Endodermal cell (in vitro differentiated cells): ENCODE data around the gene AFTPH. TPM values are rescaled to one million over a fixed set of nuclear protein-coding genes. Genes with fewer than 3 reads are reported as not detected.

Experiments used
- DNase-seq: peaks from one replicate; pipeline ENCODE4 v3.0.0-alpha.2; 2017
- H3K27ac ChIP-seq: 2 replicates; pipeline ENCODE4 v1.5.1; 2013; ENCODE audit warnings: mild to moderate bottlenecking, low read depth, low read length, moderate library complexity
- H3K27me3 ChIP-seq: 2 replicates; pipeline ENCODE4 v1.6.1; 2013; ENCODE audit warnings: mild to moderate bottlenecking, low read length, moderate library complexity; ENCODE audit not compliant: insufficient read depth, control insufficient read depth, poor library complexity, severe bottlenecking
- H3K36me3 ChIP-seq: 2 replicates; pipeline ENCODE4 v1.7.0; 2013; ENCODE audit warnings: mild to moderate bottlenecking, low read length, moderate library complexity; ENCODE audit not compliant: control insufficient read depth, insufficient read depth
- H3K4me1 ChIP-seq: one replicate; pipeline ENCODE4 v1.7.0; 2013; ENCODE audit warnings: low read length; ENCODE audit not compliant: control insufficient read depth, insufficient read depth
- H3K4me3 ChIP-seq: 2 replicates; pipeline ENCODE4 v1.5.1; 2013; ENCODE audit warnings: mild to moderate bottlenecking, low read length, moderate library complexity
- H3K9ac ChIP-seq: 2 replicates; pipeline ENCODE4 v1.6.1; 2013; ENCODE audit warnings: mild to moderate bottlenecking, low read length, moderate library complexity; ENCODE audit not compliant: poor library complexity, severe bottlenecking; ENCODE audit errors: extremely low read depth
- H3K9me3 ChIP-seq: 2 replicates; pipeline ENCODE4 v1.6.1; 2013; ENCODE audit warnings: mild to moderate bottlenecking, low read length, moderate library complexity; ENCODE audit not compliant: control insufficient read depth
- H3K27ac Mint-ChIP-seq: 2 replicates; pipeline ENCODE4 v1.8.0; 2020; ENCODE audit warnings: mixed read lengths
- H3K27me3 Mint-ChIP-seq: 2 replicates; pipeline ENCODE4 v1.8.0; 2021; ENCODE audit warnings: mild to moderate bottlenecking, mixed read lengths; ENCODE audit not compliant: insufficient read depth
- H3K36me3 Mint-ChIP-seq: 2 replicates; pipeline ENCODE4 v1.8.0; 2020; ENCODE audit warnings: low read depth, mixed read lengths
- H3K4me1 Mint-ChIP-seq: 2 replicates; pipeline ENCODE4 v1.8.0; 2020; ENCODE audit warnings: mixed read lengths
- H3K4me3 Mint-ChIP-seq: 2 replicates; pipeline ENCODE4 v1.8.0; 2020; ENCODE audit warnings: mild to moderate bottlenecking, moderate library complexity, mixed read lengths
- H3K9me3 Mint-ChIP-seq: 2 replicates; pipeline ENCODE4 v1.8.0; 2020; ENCODE audit warnings: mild to moderate bottlenecking, mixed read lengths
- CTCF ChIP-seq: fragments of 200-600 bp; sonication (generic); conservative IDR thresholded peaks from 2 replicates; pipeline ENCODE4 v1.5.0; 2021; ENCODE audit warnings: antibody characterized with exemption, mild to moderate bottlenecking
- WGBS, 2 experiments: methylation state at CpG; one replicate each; pipeline versions ENCODE4 v1.1.5 to v1.1.7; 2013; ENCODE audit warnings: missing lambda C conversion rate in 2 of 2, mixed read lengths in 1 of 2; ENCODE audit not compliant: insufficient coverage in 1 of 2, insufficient read length in 1 of 2; 5-methylcytosine and 5-hydroxymethylcytosine counted together
- total RNA-seq, 2 donors: library from RNA; stranded (reverse); fragmentation: NEBNext Ultra II Directional in 1 of 2; extraction: Animal tissue kit (Norgen Biotek cat#: 25700) in 1 of 2; gene quantifications; 2 replicates in 1 of 2; 3 replicates in 1 of 2; pipeline ENCODE4 v1.2.1, GENCODE V29; 2021

The AFTPH gene
- total RNA-seq, 2 donors from 2014 or later, result 13.7 to 21.5 TPM

- no peak overlapping the region for H3K4me3 Mint-ChIP-seq
- Histone ChIP-seq H3K4me1 (no peaks in the 10 kb centered on the region), H3K4me3 (no peak overlapping the region), H3K27me3 (no peaks in the 10 kb centered on the region), H3K36me3 (no peaks in the 10 kb centered on the region), H3K27ac (no peak overlapping the region), H3K9ac (no peak overlapping the region), H3K9me3 (no peaks in the 10 kb centered on the region)
- H3K9me3 Mint-ChIP-seq, result no peaks in the 10 kb centered on the region
- H3K36me3 Mint-ChIP-seq, result no peaks in the 10 kb centered on the region
- no peak overlapping the region for H3K27ac Mint-ChIP-seq
- no peaks in the 10 kb centered on the region for H3K4me1 Mint-ChIP-seq
- DNase-seq, result no peak
- H3K27me3 Mint-ChIP-seq, result no peaks in the 10 kb centered on the region
- no peak for TF ChIP-seq CTCF
These were observed 7.9 kb downstream of the AFTPH start for GRCh38 chr2:64532030-64532429.

GRCh38 chr2:64533882-64534281 is 9.8 kb downstream of the AFTPH start:
- H3K4me1 Mint-ChIP-seq, result peaks cover 7% of the 10 kb centered on the region
- Histone ChIP-seq H3K9me3 (no peaks in the 10 kb centered on the region), H3K9ac (no peak overlapping the region), H3K4me3 (no peak overlapping the region), H3K27me3 (no peaks in the 10 kb centered on the region), H3K27ac (no peak overlapping the region), H3K4me1 (no peaks in the 10 kb centered on the region), H3K36me3 (no peaks in the 10 kb centered on the region)
- no peak overlapping the region for H3K27ac Mint-ChIP-seq
- H3K36me3 Mint-ChIP-seq, result no peaks in the 10 kb centered on the region
- no peak overlapping the region for H3K4me3 Mint-ChIP-seq
- no peaks in the 10 kb centered on the region for H3K27me3 Mint-ChIP-seq
- no peaks in the 10 kb centered on the region for H3K9me3 Mint-ChIP-seq
- no peak for DNase-seq
- TF ChIP-seq CTCF, result no peak

GRCh38 chr2:64534363-64534762 is 10.2 kb downstream of the AFTPH start:
- Mint-ChIP-seq H3K9me3 (no peaks in the 10 kb centered on the region), H3K36me3 (no peaks in the 10 kb centered on the region), H3K27me3 (no peaks in the 10 kb centered on the region), H3K27ac (no peak overlapping the region), H3K4me3 (no peak overlapping the region), H3K4me1 (peaks cover 10% of the 10 kb centered on the region)
- Histone ChIP-seq H3K4me3 (no peak overlapping the region), H3K36me3 (no peaks in the 10 kb centered on the region), H3K9me3 (no peaks in the 10 kb centered on the region), H3K27me3 (no peaks in the 10 kb centered on the region), H3K27ac (no peak overlapping the region), H3K4me1 (no peaks in the 10 kb centered on the region), H3K9ac (no peak overlapping the region)
- 94 to 97% methylated on average over 3 of the region's 3 CpGs for WGBS, 2 experiments
- DNase-seq, result no peak
- no peak for TF ChIP-seq CTCF
